CD14-positive monocyte (primary cell): Measurements from ENCODE around the gene KCTD20. TPM values are rescaled to one million over a fixed set of nuclear protein-coding genes. Genes with fewer than 3 reads are reported as not detected.

Experiments
- DNase-seq, 3 donors: peaks; one replicate each; pipeline ENCODE4 v3.0.0-alpha.2; 2011 to 2022
- H2AFZ ChIP-seq: 2 replicates; pipeline ENCODE4 v1.6.0; 2012; ENCODE audit warnings: mild to moderate bottlenecking, low read depth, low read length, inconsistent platforms; ENCODE audit not compliant: insufficient read depth, poor library complexity, severe bottlenecking
- H3K27ac ChIP-seq, 2 donors: 1 replicate in 1 of 2; 2 replicates in 1 of 2; pipeline ENCODE4 v1.5.1; 2012 to 2013; ENCODE audit warnings: low read length in 2 of 2, control low read depth in 1 of 2, inconsistent platforms in 1 of 2, low read depth in 1 of 2, mild to moderate bottlenecking in 1 of 2
- H3K27me3 ChIP-seq, 2 donors: one replicate each; pipeline versions ENCODE4 v1.6.0 to v1.6.1; 2011 to 2013; ENCODE audit warnings: low read length in 2 of 2; ENCODE audit not compliant: control insufficient read depth in 2 of 2, insufficient read depth in 2 of 2
- H3K36me3 ChIP-seq, 2 donors: replicated peaks in 1 of 2; 1 replicate in 1 of 2; 2 replicates in 1 of 2; pipeline versions ENCODE4 v1.5.1 to v1.6.1; 2012 to 2013; ENCODE audit warnings: low read length in 2 of 2, control low read depth in 1 of 2, inconsistent platforms in 1 of 2, mild to moderate bottlenecking in 1 of 2; ENCODE audit not compliant: insufficient read depth in 2 of 2, control insufficient read depth in 1 of 2
- H3K4me1 ChIP-seq, 2 donors: 1 replicate in 1 of 2; 2 replicates in 1 of 2; pipeline versions ENCODE4 v1.5.1 to v1.6.1; 2012 to 2013; ENCODE audit warnings: low read length in 2 of 2, control low read depth in 1 of 2, inconsistent platforms in 1 of 2, mild to moderate bottlenecking in 1 of 2, moderate library complexity in 1 of 2; ENCODE audit not compliant: insufficient read depth in 2 of 2, control insufficient read depth in 1 of 2
- H3K4me2 ChIP-seq: replicated peaks from 2 replicates; pipeline ENCODE3; 2012; ENCODE audit warnings: low read length, moderate library complexity, mild to moderate bottlenecking; ENCODE audit not compliant: poor library complexity, severe bottlenecking; ENCODE audit errors: extremely low read depth
- H3K4me3 ChIP-seq, 3 experiments: fragments of 200-600 bp in 1 of 3; sonication (generic) in 1 of 3; replicated peaks in 1 of 3; 1 replicate in 2 of 3; 2 replicates in 1 of 3; pipeline ENCODE4 v1.5.1; 2011 to 2013; ENCODE audit warnings: low read length in 3 of 3, mild to moderate bottlenecking in 3 of 3, control low read depth in 2 of 3, low read depth in 2 of 3, inconsistent platforms in 1 of 3, moderate library complexity in 1 of 3
- H3K79me2 ChIP-seq: 2 replicates; pipeline ENCODE4 v1.6.0; 2012; ENCODE audit warnings: mild to moderate bottlenecking, control low read depth, inconsistent platforms, low read length, moderate library complexity; ENCODE audit not compliant: insufficient read depth
- H3K9ac ChIP-seq: 2 replicates; pipeline ENCODE4 v1.6.0; 2017; ENCODE audit warnings: low read length, mild to moderate bottlenecking; ENCODE audit not compliant: insufficient read depth, poor library complexity, severe bottlenecking
- H3K9me3 ChIP-seq, 2 donors: replicated peaks in 1 of 2; 1 replicate in 1 of 2; 2 replicates in 1 of 2; pipeline versions ENCODE4 v1.5.1 to v1.6.1; 2012 to 2013; ENCODE audit warnings: low read length in 2 of 2, control low read depth in 1 of 2; ENCODE audit not compliant: control insufficient read depth in 1 of 2, insufficient read depth in 1 of 2
- H4K20me1 ChIP-seq: 2 replicates; pipeline ENCODE4 v1.6.0; 2012; ENCODE audit warnings: mild to moderate bottlenecking, low read length, control low read depth, moderate library complexity; ENCODE audit not compliant: insufficient read depth
- H3K27ac Mint-ChIP-seq, 7 donors: one replicate each; pipeline ENCODE4 v1.8.0; 2020; ENCODE audit warnings: mild to moderate bottlenecking in 7 of 7, mixed read lengths in 7 of 7, moderate library complexity in 6 of 7, inconsistent platforms in 2 of 7
- H3K27me3 Mint-ChIP-seq, 3 donors: one replicate each; pipeline ENCODE4 v1.8.0; 2021 to 2022; ENCODE audit warnings: low read depth in 3 of 3, mild to moderate bottlenecking in 3 of 3, mixed read lengths in 3 of 3, moderate library complexity in 3 of 3, inconsistent platforms in 1 of 3
- H3K36me3 Mint-ChIP-seq, 2 donors: one replicate each; pipeline ENCODE4 v1.8.0; 2020; ENCODE audit warnings: mixed read lengths in 2 of 2, inconsistent platforms in 1 of 2, mild to moderate bottlenecking in 1 of 2
- H3K4me1 Mint-ChIP-seq: one replicate; pipeline ENCODE4 v1.8.0; 2020; ENCODE audit warnings: mild to moderate bottlenecking, mixed read lengths
- H3K4me3 Mint-ChIP-seq, 2 donors: one replicate each; pipeline ENCODE4 v1.8.0; 2020; ENCODE audit warnings: mild to moderate bottlenecking in 2 of 2, mixed read lengths in 2 of 2, moderate library complexity in 1 of 2
- H3K9me3 Mint-ChIP-seq, 7 donors: one replicate each; pipeline ENCODE4 v1.8.0; 2020 to 2022; ENCODE audit warnings: mixed read lengths in 7 of 7, mild to moderate bottlenecking in 6 of 7, moderate library complexity in 6 of 7, inconsistent platforms in 2 of 7
- CTCF ChIP-seq: fragments of 200-600 bp; IDR thresholded peaks from one replicate; pipeline ENCODE4 v1.8.0; 2022; ENCODE audit warnings: antibody characterized with exemption, mild to moderate bottlenecking
- WGBS: methylation state at CpG from one replicate; pipeline ENCODE4 v1.1.5; 2013; ENCODE audit warnings: missing lambda C conversion rate; ENCODE audit not compliant: insufficient coverage; 5-methylcytosine and 5-hydroxymethylcytosine counted together
- intact Hi-C, 2 donors: fragments of 100-400 bp; cut with micrococcal nuclease; formaldehyde crosslinking; loops; one replicate each; pipeline versions ENCODE4 v1.15.0 to v1.15.1; 2023
- polyA plus RNA-seq, 3 donors: library from polyadenylated mRNA; depleted of rRNA in 1 of 3; unstranded in 2 of 3; stranded (reverse) in 1 of 3; fragments of 300-500 nt in 2 of 3; fragments of >200 nt in 1 of 3; fragmentation: Illumina TruSeq in 2 of 3; gene quantifications; 1 replicate in 2 of 3; 2 replicates in 1 of 3; pipeline ENCODE4 v1.2.3, GENCODE V29; 2012 to 2021

Gene KCTD20
- polyA plus RNA-seq, 3 donors: 23.7 to 79.7 (median 73.9) TPM

GRCh38 chr6:36422714-36423100 lies 20.1 kb upstream of the KCTD20 start:
- peak overlapping the region; percentile 85 for H3K4me2 ChIP-seq
- intact Hi-C loops: loop anchor here in 1 of 2 donors (5.0 kb wide), 1 partner anchor 70 kb away; no protein-coding TSS in a partner anchor

GRCh38 chr6:36423101-36423824 lies 19.5 kb upstream of the KCTD20 start:
- no peaks in the 10 kb centered on the region for H3K9me3 Mint-ChIP-seq
- TF ChIP-seq CTCF: peak; percentile 79
- Histone ChIP-seq H3K4me2 (peak overlapping the region; percentile 85), H3K79me2 (no peaks in the 10 kb centered on the region), H3K27me3 (no peaks in the 10 kb centered on the region), H2AFZ (peak overlapping the region; percentile 93), H3K27ac (peak overlapping the region; percentile 25 to 80), H3K9ac (peak overlapping the region; percentile 56), H3K4me1 (peaks cover 25 to 28% of the 10 kb centered on the region in 2 donors), H3K4me3 (peak overlapping the region; percentile 55 to 91 (median 82)), H3K9me3 (no peaks in the 10 kb centered on the region), H4K20me1 (no peaks in the 10 kb centered on the region), H3K36me3 (no peaks in the 10 kb centered on the region)
- DNase-seq: peak; percentile 97 to 98 (median 98)
- H3K4me3 Mint-ChIP-seq: peak overlapping the region; percentile 84 to 94
- no peaks in the 10 kb centered on the region for H3K36me3 Mint-ChIP-seq
- 0% methylated on average over 37 of the region's 51 CpGs for WGBS
- intact Hi-C loops: loop anchor here in 1 of 2 donors (5.0 kb wide), 1 partner anchor 69 kb away; no protein-coding TSS in a partner anchor
- H3K4me1 Mint-ChIP-seq: peaks cover 34% of the 10 kb centered on the region
- H3K27me3 Mint-ChIP-seq: peaks cover 0 to 4% (median 2%) of the 10 kb centered on the region in 3 donors
- peak overlapping the region; percentile 79 to 94 (median 88) for H3K27ac Mint-ChIP-seq

More at GRCh38 chr6:36422714-36423100, 20.1 kb upstream of the KCTD20 start:
- no peaks in the 10 kb centered on the region for H3K9me3 ChIP-seq
- peak overlapping the region; percentile 21 to 82 (median 39) for H3K4me3 ChIP-seq
- H4K20me1 ChIP-seq: no peaks in the 10 kb centered on the region
- Mint-ChIP-seq H3K4me1 (peaks cover 34% of the 10 kb centered on the region), H3K9me3 (no peaks in the 10 kb centered on the region), H3K27me3 (peaks cover 0 to 4% (median 2%) of the 10 kb centered on the region in 3 donors), H3K4me3 (peak overlapping the region; percentile 84 to 94), H3K27ac (peak overlapping the region; percentile 79 to 94 (median 88)), H3K36me3 (no peaks in the 10 kb centered on the region)
- no peak for TF ChIP-seq CTCF
- peak overlapping the region; percentile 56 for H3K9ac ChIP-seq
- no peaks in the 10 kb centered on the region for H3K79me2 ChIP-seq
- H2AFZ ChIP-seq: peak overlapping the region; percentile 93
- H3K36me3 ChIP-seq: no peaks in the 10 kb centered on the region
- WGBS: no CpG with 5 or more reads among the region's 4 CpGs
- H3K27me3 ChIP-seq: no peaks in the 10 kb centered on the region
- H3K27ac ChIP-seq: peak overlapping the region; percentile 16 to 80
- H3K4me1 ChIP-seq: peaks cover 25 to 28% of the 10 kb centered on the region in 2 donors
- DNase-seq: no peak
